Measurements from ENCODE around the gene PFKFB2.

PFKFB2 gene

DNA sequence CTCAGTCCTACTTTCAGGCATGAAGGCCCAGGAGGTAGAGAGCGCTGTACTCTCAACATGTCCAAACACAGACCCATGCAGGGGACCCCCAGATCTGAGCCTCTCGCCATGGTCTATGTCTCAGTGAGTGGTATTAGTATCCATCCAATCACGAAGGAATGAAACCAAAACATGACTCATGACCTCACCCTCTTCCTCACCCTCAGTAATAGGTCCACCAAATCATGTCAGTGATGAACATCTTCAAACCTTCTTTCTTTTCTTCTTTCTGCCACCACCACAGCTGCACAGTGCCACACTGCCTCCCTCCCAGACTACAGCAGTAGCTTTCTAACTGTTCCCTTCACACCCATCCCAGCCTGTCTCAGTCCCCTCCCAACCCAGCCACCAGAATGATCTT is 37.3 kb upstream of the PFKFB2 start:
- Histone ChIP-seq H3K4me3 (ENCODE audit: low read depth in 1 of 2, low read length in 2 of 2) (no peak overlapping the region), H3K27ac (ENCODE audit: low read length) (no peak overlapping the region), H3K36me3 (ENCODE audit: control insufficient read depth in 1 of 2, insufficient read depth in 2 of 2, low read length in 2 of 2) (no peaks in the 10 kb centered on the region), H3K4me1 (ENCODE audit: control insufficient read depth in 1 of 2, insufficient read depth in 2 of 2, low read length in 2 of 2) (no peaks in the 10 kb centered on the region), H3K27me3 (ENCODE audit: low read depth, low read length) (no peaks in the 10 kb centered on the region), H3K9me3 (ENCODE audit: control insufficient read depth in 1 of 2, low read length in 2 of 2) (no peaks in the 10 kb centered on the region)

GRCh38 chr1:207017615-207018559 is 35.2 kb upstream of the PFKFB2 start:
- H3K9me3 ChIP-seq (ENCODE audit: control insufficient read depth in 1 of 2, low read length in 2 of 2): no peaks in the 10 kb centered on the region
- H3K27ac ChIP-seq (ENCODE audit: low read length): no peak overlapping the region
- H3K4me1 ChIP-seq (ENCODE audit: control insufficient read depth in 1 of 2, insufficient read depth in 2 of 2, low read length in 2 of 2): no peaks in the 10 kb centered on the region
- no peaks in the 10 kb centered on the region for H3K36me3 ChIP-seq (ENCODE audit: control insufficient read depth in 1 of 2, insufficient read depth in 2 of 2, low read length in 2 of 2)
- H3K27me3 ChIP-seq (ENCODE audit: low read depth, low read length): no peaks in the 10 kb centered on the region
- H3K4me3 ChIP-seq (ENCODE audit: low read depth in 1 of 2, low read length in 2 of 2): no peak overlapping the region

DNA sequence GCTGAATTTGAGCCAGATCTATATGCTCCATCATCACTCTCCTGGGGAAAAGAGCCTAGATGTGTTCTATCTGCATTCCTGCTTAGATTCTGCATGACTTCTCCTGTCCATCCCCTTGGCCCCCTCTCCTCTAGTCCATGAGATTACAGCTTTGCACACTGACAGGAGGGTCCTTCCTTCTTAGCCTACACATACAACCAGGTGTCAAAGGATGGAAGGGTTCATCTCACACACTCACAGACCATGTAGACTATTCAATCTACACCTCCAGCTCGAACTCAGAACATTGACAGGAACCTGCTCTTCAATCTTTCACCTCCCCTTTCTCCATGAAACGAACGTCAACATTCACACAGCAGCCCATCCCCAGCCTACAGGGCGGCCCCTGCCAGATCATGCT is 34.4 kb upstream of the PFKFB2 start:
- H3K4me1 ChIP-seq (ENCODE audit: control insufficient read depth in 1 of 2, insufficient read depth in 2 of 2, low read length in 2 of 2): no peaks in the 10 kb centered on the region
- no peak overlapping the region for H3K4me3 ChIP-seq (ENCODE audit: low read depth in 1 of 2, low read length in 2 of 2)
- no peaks in the 10 kb centered on the region for H3K27me3 ChIP-seq (ENCODE audit: low read depth, low read length)
- H3K36me3 ChIP-seq (ENCODE audit: control insufficient read depth in 1 of 2, insufficient read depth in 2 of 2, low read length in 2 of 2): no peaks in the 10 kb centered on the region
- H3K27ac ChIP-seq (ENCODE audit: low read length): no peak overlapping the region
- no peaks in the 10 kb centered on the region for H3K9me3 ChIP-seq (ENCODE audit: control insufficient read depth in 1 of 2, low read length in 2 of 2)

DNA sequence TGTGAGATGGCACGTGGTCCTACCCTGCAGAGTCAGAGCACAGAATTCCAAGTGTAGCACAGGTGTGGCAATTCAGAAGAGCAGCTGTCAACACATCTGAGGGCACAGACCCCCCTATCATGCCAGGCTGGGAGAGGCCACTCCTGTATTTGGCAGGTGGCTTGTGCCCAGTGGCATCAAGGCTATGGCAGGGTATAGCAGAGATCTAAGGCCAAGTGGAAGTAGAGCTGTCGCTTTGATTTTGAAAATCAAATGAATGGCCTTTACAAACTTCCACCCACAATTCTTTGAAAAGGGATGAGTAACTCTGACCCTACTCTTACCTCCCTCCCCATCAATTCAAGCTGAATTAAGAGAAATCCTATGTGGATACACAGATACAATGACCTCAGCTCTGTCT is 33.9 kb upstream of the PFKFB2 start:
- Histone ChIP-seq H3K36me3 (ENCODE audit: control insufficient read depth in 1 of 2, insufficient read depth in 2 of 2, low read length in 2 of 2) (no peaks in the 10 kb centered on the region), H3K4me1 (ENCODE audit: control insufficient read depth in 1 of 2, insufficient read depth in 2 of 2, low read length in 2 of 2) (no peaks in the 10 kb centered on the region), H3K27me3 (ENCODE audit: low read depth, low read length) (no peaks in the 10 kb centered on the region), H3K9me3 (ENCODE audit: control insufficient read depth in 1 of 2, low read length in 2 of 2) (no peaks in the 10 kb centered on the region), H3K4me3 (ENCODE audit: low read depth in 1 of 2, low read length in 2 of 2) (no peak overlapping the region), H3K27ac (ENCODE audit: low read length) (no peak overlapping the region)

DNA sequence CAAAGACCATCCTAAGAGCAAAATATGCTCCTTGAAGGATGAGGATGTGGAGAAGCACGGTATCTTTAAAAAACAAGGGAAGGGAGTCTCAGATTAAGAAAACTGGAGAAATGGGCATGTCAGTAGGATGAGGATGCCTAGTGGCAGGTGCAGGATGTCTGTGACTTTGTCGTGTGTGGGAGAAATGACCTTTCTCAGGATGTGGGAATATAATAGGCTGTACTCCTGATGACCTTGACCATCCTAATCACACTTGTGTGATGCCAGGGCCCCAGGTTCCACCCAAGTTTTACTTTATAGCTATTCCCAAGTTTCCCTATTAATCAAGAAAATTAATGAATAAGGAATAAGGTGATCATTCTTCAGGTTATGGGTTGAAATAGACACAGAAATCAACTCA is 33.4 kb upstream of the PFKFB2 start:
- Histone ChIP-seq H3K4me1 (ENCODE audit: control insufficient read depth in 1 of 2, insufficient read depth in 2 of 2, low read length in 2 of 2) (peaks cover 2 to 3% of the 10 kb centered on the region in 2 donors), H3K27me3 (ENCODE audit: low read depth, low read length) (no peaks in the 10 kb centered on the region), H3K36me3 (ENCODE audit: control insufficient read depth in 1 of 2, insufficient read depth in 2 of 2, low read length in 2 of 2) (no peaks in the 10 kb centered on the region), H3K9me3 (ENCODE audit: control insufficient read depth in 1 of 2, low read length in 2 of 2) (no peaks in the 10 kb centered on the region), H3K4me3 (ENCODE audit: low read depth in 1 of 2, low read length in 2 of 2) (no peak overlapping the region), H3K27ac (ENCODE audit: low read length) (no peak overlapping the region)

- Histone ChIP-seq H3K36me3 (ENCODE audit: control insufficient read depth in 1 of 2, insufficient read depth in 2 of 2, low read length in 2 of 2) (no peaks in the 10 kb centered on the region), H3K27ac (ENCODE audit: low read length) (no peak overlapping the region), H3K4me1 (ENCODE audit: control insufficient read depth in 1 of 2, insufficient read depth in 2 of 2, low read length in 2 of 2) (peaks cover 5% of the 10 kb centered on the region in 2 donors), H3K27me3 (ENCODE audit: low read depth, low read length) (no peaks in the 10 kb centered on the region), H3K9me3 (ENCODE audit: control insufficient read depth in 1 of 2, low read length in 2 of 2) (no peaks in the 10 kb centered on the region), H3K4me3 (ENCODE audit: low read depth in 1 of 2, low read length in 2 of 2) (no peak overlapping the region)
Observed at GRCh38 chr1:207020065-207020708, 32.9 kb upstream of the PFKFB2 start.

DNA sequence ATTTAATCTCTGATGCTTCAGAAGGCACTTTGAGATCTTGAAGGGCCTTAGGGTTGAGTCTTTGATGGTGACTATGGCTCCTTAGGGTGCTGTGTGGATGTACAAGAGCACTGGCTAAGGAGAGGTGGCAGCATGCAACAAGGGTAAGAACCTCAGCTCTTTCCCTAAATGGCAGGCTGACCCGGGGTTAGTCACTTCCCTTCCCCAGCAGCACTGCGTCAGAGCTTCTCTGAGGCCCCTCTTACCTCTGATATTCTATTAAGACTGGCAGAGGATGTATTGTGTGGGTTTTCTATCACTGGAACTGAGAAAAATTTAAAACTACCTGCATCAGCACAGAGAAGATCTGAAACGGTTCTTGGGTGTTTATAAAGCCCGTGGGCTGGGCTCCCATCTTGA is 32.4 kb upstream of the PFKFB2 start:
- no peak overlapping the region for H3K4me3 ChIP-seq (ENCODE audit: low read depth in 1 of 2, low read length in 2 of 2)
- H3K36me3 ChIP-seq (ENCODE audit: control insufficient read depth in 1 of 2, insufficient read depth in 2 of 2, low read length in 2 of 2): no peaks in the 10 kb centered on the region
- no peak overlapping the region for H3K27ac ChIP-seq (ENCODE audit: low read length)
- H3K4me1 ChIP-seq (ENCODE audit: control insufficient read depth in 1 of 2, insufficient read depth in 2 of 2, low read length in 2 of 2): peaks cover 9 to 10% of the 10 kb centered on the region in 2 donors
- no peaks in the 10 kb centered on the region for H3K9me3 ChIP-seq (ENCODE audit: control insufficient read depth in 1 of 2, low read length in 2 of 2)
- H3K27me3 ChIP-seq (ENCODE audit: low read depth, low read length): no peaks in the 10 kb centered on the region

- H3K4me1 ChIP-seq (ENCODE audit: control insufficient read depth in 1 of 2, insufficient read depth in 2 of 2, low read length in 2 of 2): peaks cover 9 to 14% of the 10 kb centered on the region in 2 donors
- no peaks in the 10 kb centered on the region for H3K36me3 ChIP-seq (ENCODE audit: control insufficient read depth in 1 of 2, insufficient read depth in 2 of 2, low read length in 2 of 2)
- H3K4me3 ChIP-seq (ENCODE audit: low read depth in 1 of 2, low read length in 2 of 2): no peak overlapping the region
- H3K9me3 ChIP-seq (ENCODE audit: control insufficient read depth in 1 of 2, low read length in 2 of 2): no peaks in the 10 kb centered on the region
- no peaks in the 10 kb centered on the region for H3K27me3 ChIP-seq (ENCODE audit: low read depth, low read length)
- H3K27ac ChIP-seq (ENCODE audit: low read length): no peak overlapping the region
Observed at GRCh38 chr1:207021139-207021861, 31.8 kb upstream of the PFKFB2 start.

DNA sequence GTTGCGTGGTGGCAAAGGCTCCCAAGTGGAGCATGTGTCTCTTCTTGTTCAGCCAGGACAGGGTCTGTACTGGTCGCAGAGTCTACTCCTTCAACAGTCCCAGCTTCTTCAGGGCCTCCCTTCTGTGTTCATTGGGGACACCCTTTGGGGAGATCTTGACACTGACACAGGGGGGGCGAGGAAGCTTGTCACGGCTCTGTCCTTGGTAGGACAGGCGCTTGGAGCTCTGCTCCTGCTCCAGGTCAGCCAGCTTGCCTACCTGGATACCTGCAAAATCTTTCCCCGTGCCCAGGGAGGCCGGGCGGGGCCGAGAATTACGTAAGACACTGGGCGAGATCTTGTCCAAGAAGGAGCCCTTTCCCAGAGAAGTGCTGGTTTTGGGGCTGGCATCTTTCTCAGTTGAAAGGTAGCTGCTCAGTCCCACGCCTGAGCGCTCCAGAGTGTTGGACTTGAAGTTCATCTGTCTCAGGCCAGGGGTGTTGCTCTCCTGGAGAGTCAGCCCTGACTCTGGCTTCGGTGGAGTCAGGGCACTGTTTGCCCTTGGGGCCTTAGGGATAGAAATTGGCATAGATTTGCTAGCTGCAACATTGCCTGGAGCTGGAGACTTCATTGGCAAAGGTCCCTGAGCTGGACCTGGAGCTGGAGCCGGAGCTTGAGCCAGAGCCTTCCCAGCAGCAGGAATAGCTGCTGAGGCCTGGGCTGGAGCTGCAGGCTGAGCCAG is 31.0 kb upstream of the PFKFB2 start:
- Histone ChIP-seq H3K4me1 (ENCODE audit: control insufficient read depth in 1 of 2, insufficient read depth in 2 of 2, low read length in 2 of 2) (peaks cover 9 to 14% of the 10 kb centered on the region in 2 donors), H3K9me3 (ENCODE audit: control insufficient read depth in 1 of 2, low read length in 2 of 2) (no peaks in the 10 kb centered on the region), H3K4me3 (ENCODE audit: low read depth in 1 of 2, low read length in 2 of 2) (no peak overlapping the region), H3K36me3 (ENCODE audit: control insufficient read depth in 1 of 2, insufficient read depth in 2 of 2, low read length in 2 of 2) (no peaks in the 10 kb centered on the region), H3K27me3 (ENCODE audit: low read depth, low read length) (no peaks in the 10 kb centered on the region), H3K27ac (ENCODE audit: low read length) (no peak overlapping the region)

DNA sequence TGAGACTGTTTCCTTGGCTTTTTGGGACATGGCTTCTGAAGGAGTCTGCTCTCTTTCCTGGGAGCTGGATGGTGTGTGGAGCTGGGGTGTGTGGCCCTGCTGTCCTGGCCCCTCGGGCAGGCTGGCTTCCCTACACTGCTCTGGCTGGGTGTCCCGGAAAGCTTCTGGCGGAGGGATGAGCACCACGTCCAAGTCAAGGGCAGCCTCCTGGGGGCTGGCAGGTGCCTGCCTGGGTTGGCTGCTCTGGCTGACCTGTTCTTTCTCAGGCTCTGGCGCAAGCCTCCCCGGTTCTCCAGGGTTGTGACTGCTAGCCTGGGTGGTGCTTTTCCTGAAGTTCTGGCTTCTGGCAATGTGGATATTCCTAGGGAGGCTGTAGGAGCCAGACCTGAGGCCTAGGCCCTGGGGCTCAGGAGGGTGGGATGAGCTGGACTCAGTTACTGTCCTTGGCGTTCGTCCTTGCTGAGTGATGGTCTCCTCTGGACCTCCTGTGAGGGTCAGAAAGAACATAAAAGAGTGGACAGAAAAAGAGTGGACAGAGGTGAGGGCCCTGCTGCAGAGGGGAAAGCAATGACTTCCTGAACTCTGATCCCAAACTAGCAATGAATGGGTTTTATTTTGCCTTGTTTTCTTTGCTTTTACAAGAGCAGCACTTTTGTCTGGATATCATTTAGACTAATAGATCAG is 29.9 kb upstream of the PFKFB2 start:
- Histone ChIP-seq H3K9me3 (ENCODE audit: control insufficient read depth in 1 of 2, low read length in 2 of 2) (no peaks in the 10 kb centered on the region), H3K36me3 (ENCODE audit: control insufficient read depth in 1 of 2, insufficient read depth in 2 of 2, low read length in 2 of 2) (no peaks in the 10 kb centered on the region), H3K4me3 (ENCODE audit: low read depth in 1 of 2, low read length in 2 of 2) (no peak overlapping the region), H3K27ac (ENCODE audit: low read length) (no peak overlapping the region), H3K4me1 (ENCODE audit: control insufficient read depth in 1 of 2, insufficient read depth in 2 of 2, low read length in 2 of 2) (peaks cover 9 to 14% of the 10 kb centered on the region in 2 donors), H3K27me3 (ENCODE audit: low read depth, low read length) (no peaks in the 10 kb centered on the region)
